Effector memory CD8-positive, alpha-beta T cell (primary cell): Measurements from ENCODE around the gene FBLN2.

ENCODE experiments used
- ATAC-seq: fragments of 150-1000 bp; cut with Tn5 transposase; replicated peaks from 2 replicates; pipeline ENCODE4 v1.10.0; 2021; ENCODE audit warnings: mild to moderate bottlenecking, moderate library complexity
- DNase-seq, 3 experiments: peaks; one replicate each; pipeline ENCODE4 v3.0.0; 2021
- H3K27ac Mint-ChIP-seq, 2 donors: one replicate each; pipeline ENCODE4 v1.8.0; 2022; ENCODE audit warnings: mild to moderate bottlenecking in 2 of 2, mixed read lengths in 2 of 2, moderate library complexity in 2 of 2
- H3K27me3 Mint-ChIP-seq, 2 donors: one replicate each; pipeline ENCODE4 v1.8.0; 2022; ENCODE audit warnings: mixed read lengths in 2 of 2
- H3K36me3 Mint-ChIP-seq: one replicate; pipeline ENCODE4 v1.8.0; 2022; ENCODE audit warnings: mild to moderate bottlenecking, moderate library complexity, mixed read lengths; ENCODE audit not compliant: insufficient read depth
- H3K4me1 Mint-ChIP-seq, 2 donors: one replicate each; pipeline ENCODE4 v1.8.0; 2022; ENCODE audit warnings: low read depth in 2 of 2, mixed read lengths in 2 of 2
- H3K4me3 Mint-ChIP-seq, 2 donors: one replicate each; pipeline ENCODE4 v1.8.0; 2022; ENCODE audit warnings: mild to moderate bottlenecking in 2 of 2, mixed read lengths in 2 of 2, moderate library complexity in 2 of 2
- H3K9me3 Mint-ChIP-seq, 2 donors: one replicate each; pipeline ENCODE4 v1.8.0; 2022; ENCODE audit warnings: mixed read lengths in 2 of 2

Gene FBLN2

GRCh38 chr3:13661121-13661520 is 112.2 kb downstream of the FBLN2 start:
- no peak for ATAC-seq
- H3K36me3 Mint-ChIP-seq, result peaks cover 3% of the 10 kb centered on the region
- no peak for DNase-seq
- peaks cover 23 to 46% of the 10 kb centered on the region in 2 donors for H3K27me3 Mint-ChIP-seq
- no peak overlapping the region for H3K4me3 Mint-ChIP-seq
- peaks cover 0 to 7% of the 10 kb centered on the region in 2 donors for H3K4me1 Mint-ChIP-seq
- no peaks in the 10 kb centered on the region for H3K9me3 Mint-ChIP-seq
- no peak overlapping the region for H3K27ac Mint-ChIP-seq

GRCh38 chr3:13662238-13662847 is 113.4 kb downstream of the FBLN2 start:
- H3K27ac Mint-ChIP-seq, result no peak overlapping the region
- peaks cover 6% of the 10 kb centered on the region for H3K36me3 Mint-ChIP-seq
- H3K9me3 Mint-ChIP-seq, result no peaks in the 10 kb centered on the region
- H3K4me1 Mint-ChIP-seq, result peaks cover 0 to 5% of the 10 kb centered on the region in 2 donors
- ATAC-seq (no peak), DNase-seq (no peak)
- peaks cover 12 to 41% of the 10 kb centered on the region in 2 donors for H3K27me3 Mint-ChIP-seq
- no peak overlapping the region for H3K4me3 Mint-ChIP-seq

DNA sequence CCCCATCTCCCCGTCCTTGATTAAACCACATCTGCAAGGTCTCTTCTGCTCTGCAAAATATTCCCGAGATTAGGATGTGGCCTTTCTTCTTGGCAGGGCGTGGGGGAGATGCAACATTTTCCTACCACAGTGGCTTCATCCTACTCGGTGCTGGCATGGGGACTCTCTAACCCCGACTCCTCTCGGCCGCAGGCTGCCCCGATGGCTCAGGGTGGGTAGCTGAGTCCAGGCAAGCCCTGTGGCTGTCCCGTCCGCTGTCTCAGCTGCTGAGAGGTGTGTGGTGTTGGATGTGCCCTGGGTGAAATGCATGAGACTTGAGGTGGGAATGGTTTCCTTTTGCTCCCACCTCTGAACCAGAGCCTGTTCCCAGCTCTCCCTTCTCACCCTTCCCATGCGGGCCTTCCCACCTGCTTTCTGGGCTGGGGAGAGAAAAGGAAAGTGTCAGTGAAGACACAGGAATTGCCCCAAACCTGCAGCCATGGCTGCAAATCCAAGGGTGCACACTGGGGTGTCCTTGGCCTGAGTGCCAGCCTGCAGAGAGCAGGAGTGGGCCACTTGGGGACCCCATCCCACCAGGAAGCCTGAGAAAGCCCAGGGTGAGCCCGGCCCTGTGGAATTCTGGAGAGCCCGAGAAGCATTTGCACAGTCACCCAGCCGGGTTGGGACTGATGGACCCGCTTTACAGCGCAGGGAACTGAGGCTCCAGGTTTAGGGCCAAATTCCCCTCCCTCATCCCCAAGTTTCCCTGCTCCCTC is 115.0 kb downstream of the FBLN2 start:
- no peak overlapping the region for H3K4me3 Mint-ChIP-seq
- peaks cover 5% of the 10 kb centered on the region for H3K36me3 Mint-ChIP-seq
- no peak for DNase-seq
- H3K27ac Mint-ChIP-seq, result no peak overlapping the region
- no peak for ATAC-seq
- peaks cover 8 to 43% of the 10 kb centered on the region in 2 donors for H3K27me3 Mint-ChIP-seq
- no peaks in the 10 kb centered on the region for H3K9me3 Mint-ChIP-seq
- H3K4me1 Mint-ChIP-seq, result no peaks in the 10 kb centered on the region

DNA sequence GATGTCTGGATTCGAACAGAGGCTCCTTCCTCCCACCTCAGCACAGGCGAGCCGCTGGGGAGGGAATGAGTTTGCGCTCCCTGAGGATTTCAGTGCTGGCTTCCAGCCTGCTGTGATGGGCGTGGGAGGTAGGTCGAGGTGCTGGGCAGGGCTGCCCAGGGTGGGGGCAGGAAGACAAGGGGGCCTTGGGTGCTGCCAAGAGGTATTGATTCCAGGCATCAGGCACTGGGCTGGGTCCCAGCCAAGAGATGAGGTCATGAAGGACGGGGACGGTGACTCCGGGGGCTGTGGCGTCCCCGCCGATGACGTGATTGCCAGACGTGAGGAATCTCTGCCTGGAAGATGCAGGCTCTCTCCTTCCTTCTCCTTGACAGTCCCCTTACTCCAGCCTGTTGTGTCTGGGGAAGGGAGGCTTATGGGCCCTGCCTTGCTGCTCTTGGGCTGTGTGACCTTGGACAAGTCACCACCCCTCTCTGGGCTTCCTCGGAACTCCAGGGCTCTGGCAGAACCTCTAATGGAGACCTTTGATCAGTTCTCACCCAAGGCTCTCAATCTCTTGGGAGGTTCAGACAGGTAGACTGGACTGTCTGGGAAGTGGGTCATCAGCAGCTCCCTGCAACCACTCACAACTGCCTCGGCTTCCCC is 116.8 kb downstream of the FBLN2 start:
- peaks cover 5% of the 10 kb centered on the region for H3K36me3 Mint-ChIP-seq
- ATAC-seq (no peak), DNase-seq (no peak)
- no peaks in the 10 kb centered on the region for H3K9me3 Mint-ChIP-seq
- no peak overlapping the region for H3K27ac Mint-ChIP-seq
- peaks cover 9 to 57% of the 10 kb centered on the region in 2 donors for H3K27me3 Mint-ChIP-seq
- H3K4me3 Mint-ChIP-seq, result no peak overlapping the region
- H3K4me1 Mint-ChIP-seq, result no peaks in the 10 kb centered on the region

DNA sequence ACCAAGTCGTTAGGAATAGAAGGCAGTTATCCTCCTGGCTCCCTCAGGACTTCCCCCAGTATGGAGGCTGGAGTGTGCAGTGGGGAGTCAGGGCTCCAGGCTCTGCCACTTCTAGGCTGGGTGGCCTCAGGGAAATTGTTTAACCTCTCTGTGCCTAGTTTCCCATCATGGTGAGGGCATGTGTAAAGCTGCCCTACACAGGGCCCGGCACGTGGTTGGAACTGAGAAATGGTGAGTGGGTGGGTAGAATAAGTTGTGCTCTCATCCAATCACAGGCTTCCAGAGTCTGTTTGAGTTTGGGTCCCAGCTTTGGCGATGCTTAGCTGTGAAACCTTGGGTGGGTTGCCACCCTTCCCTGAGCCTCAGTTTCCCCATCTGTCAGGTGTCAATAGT is 117.3 kb downstream of the FBLN2 start:
- ATAC-seq (no peak), DNase-seq (no peak)
- Mint-ChIP-seq H3K36me3 (peaks cover 5% of the 10 kb centered on the region), H3K4me3 (no peak overlapping the region), H3K4me1 (no peaks in the 10 kb centered on the region), H3K9me3 (no peaks in the 10 kb centered on the region), H3K27me3 (peaks cover 9 to 57% of the 10 kb centered on the region in 2 donors), H3K27ac (no peak overlapping the region)

- Mint-ChIP-seq H3K36me3 (peaks cover 5% of the 10 kb centered on the region), H3K27ac (no peak overlapping the region), H3K9me3 (no peaks in the 10 kb centered on the region), H3K27me3 (peaks cover 15 to 50% of the 10 kb centered on the region in 2 donors), H3K4me1 (no peaks in the 10 kb centered on the region), H3K4me3 (no peak overlapping the region)
- ATAC-seq (no peak), DNase-seq (no peak)
These were observed 118.1 kb downstream of the FBLN2 start for GRCh38 chr3:13666781-13667709.

GRCh38 chr3:13668136-13668535 is 119.2 kb downstream of the FBLN2 start:
- Mint-ChIP-seq H3K36me3 (peaks cover 5% of the 10 kb centered on the region), H3K9me3 (no peaks in the 10 kb centered on the region), H3K4me1 (no peaks in the 10 kb centered on the region), H3K27ac (no peak overlapping the region), H3K27me3 (peaks cover 20 to 49% of the 10 kb centered on the region in 2 donors), H3K4me3 (no peak overlapping the region)
- no peak for DNase-seq
- no peak for ATAC-seq

- DNase-seq (no peak), ATAC-seq (no peak)
- Mint-ChIP-seq H3K27me3 (peaks cover 26 to 56% of the 10 kb centered on the region in 2 donors), H3K4me3 (no peak overlapping the region), H3K36me3 (peaks cover 5% of the 10 kb centered on the region), H3K27ac (no peak overlapping the region), H3K9me3 (no peaks in the 10 kb centered on the region), H3K4me1 (no peaks in the 10 kb centered on the region)
These were observed 120.5 kb downstream of the FBLN2 start for GRCh38 chr3:13669457-13669856.

- H3K27ac Mint-ChIP-seq, result no peak overlapping the region
- H3K27me3 Mint-ChIP-seq, result peaks cover 31 to 60% of the 10 kb centered on the region in 2 donors
- H3K9me3 Mint-ChIP-seq, result no peaks in the 10 kb centered on the region
- DNase-seq (no peak), ATAC-seq (no peak)
- H3K4me3 Mint-ChIP-seq, result no peak overlapping the region
- peaks cover 5% of the 10 kb centered on the region for H3K36me3 Mint-ChIP-seq
- no peaks in the 10 kb centered on the region for H3K4me1 Mint-ChIP-seq
These were observed 121.4 kb downstream of the FBLN2 start for GRCh38 chr3:13670292-13670691.

DNA sequence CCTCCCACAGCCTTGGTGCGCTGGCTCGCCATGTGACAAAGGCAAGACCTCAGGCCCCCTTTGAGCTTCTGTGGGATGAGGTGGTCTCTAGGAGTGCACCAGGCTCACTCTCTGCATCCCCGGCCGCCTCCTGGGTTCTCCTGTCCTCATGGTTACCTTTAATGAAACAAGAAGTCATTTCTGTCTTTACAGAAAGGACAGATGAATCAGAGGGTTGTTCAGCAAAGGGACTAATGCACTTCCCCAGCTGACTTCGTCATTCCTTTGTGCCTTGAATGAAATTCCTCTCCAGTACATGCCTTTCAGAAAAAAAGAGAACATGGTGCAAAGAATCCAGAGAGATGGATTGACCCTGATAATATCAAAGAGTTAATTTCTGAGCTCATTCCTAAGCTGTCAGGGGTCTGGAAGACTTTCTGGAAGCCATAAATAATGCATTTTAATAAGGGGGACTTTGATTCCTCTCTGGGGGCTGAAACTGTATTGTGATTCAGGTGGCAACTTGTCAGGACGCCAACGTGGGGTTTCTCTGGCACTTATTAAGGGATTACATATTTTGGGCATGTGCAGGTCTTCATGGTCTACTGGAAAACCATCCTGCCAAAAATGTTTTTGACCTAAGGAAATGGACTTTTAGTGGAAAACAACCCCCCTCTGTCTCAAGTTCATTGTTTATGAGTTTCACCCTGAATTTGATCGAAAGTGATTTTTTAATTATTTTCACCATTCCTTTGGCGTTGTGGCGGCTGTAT is 122.7 kb downstream of the FBLN2 start:
- H3K27me3 Mint-ChIP-seq, result peaks cover 40 to 66% of the 10 kb centered on the region in 2 donors
- no peaks in the 10 kb centered on the region for H3K9me3 Mint-ChIP-seq
- no peaks in the 10 kb centered on the region for H3K4me1 Mint-ChIP-seq
- H3K36me3 Mint-ChIP-seq, result peaks cover 5% of the 10 kb centered on the region
- no peak overlapping the region for H3K27ac Mint-ChIP-seq
- DNase-seq (no peak), ATAC-seq (no peak)
- no peak overlapping the region for H3K4me3 Mint-ChIP-seq

- Mint-ChIP-seq H3K9me3 (no peaks in the 10 kb centered on the region), H3K4me3 (no peak overlapping the region), H3K27me3 (peaks cover 48 to 61% of the 10 kb centered on the region in 2 donors), H3K27ac (no peak overlapping the region), H3K4me1 (no peaks in the 10 kb centered on the region), H3K36me3 (no peaks in the 10 kb centered on the region)
- ATAC-seq (no peak), DNase-seq (no peak)
These were observed 124.3 kb downstream of the FBLN2 start for GRCh38 chr3:13673207-13673606.

DNA sequence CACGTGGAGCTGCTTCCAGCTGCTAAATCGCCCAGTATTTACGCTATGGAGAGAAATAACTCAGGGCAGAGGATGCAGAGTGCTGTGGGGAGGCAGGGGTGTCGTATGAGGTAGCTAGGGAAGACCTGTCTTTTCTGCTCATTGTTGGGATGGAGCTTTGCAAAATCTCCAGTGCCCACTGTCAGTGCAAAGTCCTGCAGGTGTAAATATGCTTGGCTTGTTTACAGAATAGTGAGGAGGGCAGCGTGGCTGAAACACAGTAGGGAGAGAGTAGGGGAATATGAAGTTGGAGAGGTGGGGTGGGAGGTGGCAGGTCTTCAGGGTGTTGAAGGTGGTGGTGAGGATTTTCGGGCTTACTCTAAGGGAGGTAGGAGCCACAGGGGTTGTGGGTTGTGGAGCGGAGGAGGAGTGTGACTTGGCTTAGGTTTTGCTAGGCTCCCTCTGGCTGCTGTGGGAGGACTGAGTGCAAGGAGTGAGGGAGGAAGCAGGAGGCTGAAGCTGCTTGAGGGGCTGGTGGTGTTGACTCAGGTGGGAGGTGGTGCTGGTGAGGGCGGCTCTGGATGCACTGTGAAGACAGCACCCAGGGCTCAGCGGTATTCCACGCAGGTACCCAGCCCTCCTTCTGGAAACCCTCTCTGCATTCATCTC is 125.7 kb downstream of the FBLN2 start:
- no peaks in the 10 kb centered on the region for H3K36me3 Mint-ChIP-seq
- DNase-seq (no peak), ATAC-seq (no peak)
- H3K9me3 Mint-ChIP-seq, result no peaks in the 10 kb centered on the region
- H3K27ac Mint-ChIP-seq, result no peak overlapping the region
- H3K4me1 Mint-ChIP-seq, result no peaks in the 10 kb centered on the region
- H3K4me3 Mint-ChIP-seq, result no peak overlapping the region
- peaks cover 39 to 47% of the 10 kb centered on the region in 2 donors for H3K27me3 Mint-ChIP-seq
